ENCODE data around the gene MKKS. TPM values are rescaled to one million over a fixed set of nuclear protein-coding genes. Genes with fewer than 3 reads are reported as not detected.
A peak's percentile ranks its signal among the peaks of the same experiment; 100 is the strongest.
"Not testable (repeated sequence)": the region's sequence is repeated elsewhere in the genome, so short reads cannot be mapped to it uniquely, and the experiment has no call there.

MKKS gene
- polyA plus RNA-seq, 1 donor = 19.7 TPM

DNA sequence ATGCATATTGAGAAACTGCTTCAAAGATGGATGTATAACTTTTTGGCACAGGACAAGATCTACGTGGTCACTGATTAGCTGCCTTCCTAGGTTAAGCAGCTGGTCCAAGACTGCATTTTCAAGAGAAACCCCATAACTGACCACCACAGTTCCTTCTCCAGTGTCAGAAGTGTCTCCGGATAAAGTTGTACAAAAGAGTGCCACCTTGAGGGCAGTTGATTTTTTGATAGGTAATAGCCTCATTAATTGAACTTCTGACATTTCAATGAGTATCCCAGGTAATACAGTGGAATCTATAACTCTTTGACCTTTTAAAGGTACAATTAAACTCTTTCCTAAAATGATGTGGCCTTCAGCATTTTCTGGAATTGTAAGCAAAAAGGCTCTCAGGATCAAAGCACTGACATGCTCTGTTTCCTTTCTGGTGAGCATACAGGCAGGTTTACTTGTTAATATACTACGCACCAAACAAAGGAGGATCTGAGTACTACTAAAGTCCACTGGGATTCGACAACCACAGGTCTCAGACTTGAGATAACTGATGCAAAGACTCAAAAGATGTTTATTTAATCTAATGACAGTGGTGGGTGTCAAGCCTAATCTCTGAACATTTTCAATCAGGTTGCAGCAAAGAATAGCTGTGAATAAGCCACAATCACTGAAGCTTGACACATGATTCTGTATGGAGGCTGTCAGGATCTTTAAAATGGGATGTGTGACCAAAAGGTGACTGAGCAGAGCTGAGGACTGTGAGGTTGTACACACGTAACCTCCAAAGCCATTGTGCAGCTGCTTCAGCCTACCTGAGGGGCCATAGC is 21.2 kb downstream of the MKKS start:
- DNase-seq (ENCODE audit: low read depth) = no peak

DNA sequence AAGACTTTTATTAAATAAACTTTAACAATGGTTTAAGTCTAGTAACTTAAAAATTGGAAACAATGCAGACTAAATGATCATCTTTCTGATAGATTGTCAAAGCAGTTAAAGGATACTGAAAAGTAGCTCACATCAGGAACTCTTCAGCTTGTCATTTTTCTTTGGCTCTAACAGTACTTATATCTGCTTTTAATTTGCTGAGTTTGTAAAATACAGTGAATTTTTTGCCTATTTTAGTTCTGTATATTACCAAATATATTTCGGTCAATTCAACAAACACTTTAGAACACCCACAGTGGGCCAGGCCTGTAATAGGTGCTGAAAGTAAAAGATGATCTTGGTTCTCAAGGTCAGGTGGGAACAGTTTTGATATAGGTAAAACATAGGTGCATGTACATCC is 22.3 kb downstream of the MKKS start:
- DNase-seq (ENCODE audit: low read depth) = no peak

DNA sequence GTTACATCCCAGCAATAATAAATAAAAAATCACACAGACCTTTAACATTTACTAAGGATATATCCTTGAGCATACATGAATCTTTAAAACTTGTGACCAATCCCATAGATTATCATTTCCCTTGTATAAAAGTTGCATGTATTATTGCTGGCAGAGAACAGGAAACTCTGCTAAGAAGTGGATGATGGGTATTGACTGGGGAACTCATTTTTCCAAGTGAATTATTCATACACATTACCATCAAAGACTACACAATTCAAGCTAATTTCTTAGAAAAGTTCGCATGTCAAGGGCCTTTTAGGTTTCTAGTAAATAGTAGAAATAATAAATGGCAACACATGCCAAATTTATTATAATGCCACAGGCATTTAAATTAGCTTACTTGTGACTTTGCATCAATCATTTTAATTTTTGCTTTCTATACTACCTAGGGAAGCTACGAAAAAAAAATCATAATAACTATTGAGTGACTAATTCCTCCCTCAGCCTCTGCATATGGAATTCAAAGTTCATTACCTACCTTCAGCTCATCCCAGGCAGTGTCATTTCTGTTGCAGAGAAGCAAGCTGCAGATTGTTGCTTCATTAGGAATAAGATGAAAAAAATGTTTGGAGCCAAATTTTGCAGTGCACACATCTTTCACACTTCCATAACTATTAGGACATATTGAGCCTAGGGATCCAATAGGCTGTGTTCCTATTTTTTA is 25.8 kb downstream of the MKKS start:
- DNase-seq (ENCODE audit: low read depth) = no peak

GRCh38 chr20:10404959-10405530 is 29.0 kb downstream of the MKKS start:
- DNase-seq (ENCODE audit: low read depth) = no peak

DNA sequence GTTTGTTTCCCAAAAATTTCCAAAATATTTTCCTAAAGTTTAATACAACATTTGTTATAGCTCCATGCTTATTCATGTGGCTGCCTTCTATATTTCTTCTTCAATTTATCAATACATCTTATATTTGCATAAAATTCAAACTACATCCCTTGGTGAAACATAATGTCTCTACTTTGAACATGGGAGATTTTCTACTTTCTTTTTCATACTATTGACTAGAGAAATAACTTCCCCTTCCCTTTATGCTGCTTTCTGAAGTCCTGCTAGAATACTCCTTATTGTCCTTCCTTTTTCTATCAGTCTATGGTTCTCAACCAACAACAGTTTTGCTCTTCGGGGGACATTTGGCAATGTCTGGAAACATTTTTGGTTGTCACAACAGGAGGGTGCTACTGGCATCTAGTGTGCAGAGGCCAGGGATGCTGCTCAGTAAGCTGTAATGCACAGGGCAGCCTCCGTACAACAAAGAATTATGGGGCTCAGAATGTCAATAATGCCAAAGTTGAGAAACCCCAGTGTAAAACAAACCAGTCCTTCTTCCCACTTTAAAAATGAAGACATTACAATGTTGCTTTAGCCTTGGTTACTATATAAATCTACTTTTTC is 29.9 kb downstream of the MKKS start:
- DNase-seq (ENCODE audit: low read depth) = no peak

DNA sequence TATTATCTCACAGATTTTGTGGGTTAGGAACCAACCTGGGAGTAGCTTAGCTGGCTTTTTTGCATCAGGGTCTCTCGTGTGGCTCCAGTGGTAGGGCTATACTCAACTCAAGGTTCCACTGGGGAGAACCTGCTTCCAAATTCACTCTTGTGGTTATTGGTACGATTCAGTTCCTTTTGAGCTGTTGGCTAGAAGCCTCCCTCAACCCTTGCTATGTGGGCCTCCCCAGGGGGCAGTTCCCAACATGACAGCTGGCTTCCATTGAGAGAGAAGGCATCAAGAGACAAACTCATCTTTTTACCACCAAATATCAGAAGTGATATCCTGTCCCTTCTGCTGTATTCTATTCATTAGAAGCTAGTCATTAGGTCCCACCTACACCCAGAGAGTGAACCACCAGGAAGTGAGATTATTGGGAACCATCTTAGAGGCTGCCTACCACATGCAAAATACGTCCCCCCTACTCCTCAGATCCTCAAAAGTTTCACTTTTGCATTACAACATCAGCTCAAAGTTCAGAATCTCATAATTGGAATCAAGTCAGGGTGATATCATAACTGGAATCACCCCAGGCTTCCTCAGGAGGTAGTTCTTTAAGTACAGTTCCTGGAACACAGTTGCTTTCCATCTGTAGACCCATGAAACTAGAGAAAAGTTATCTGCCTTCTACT is 30.9 kb downstream of the MKKS start:
- DNase-seq (ENCODE audit: low read depth) = peak; percentile 20

DNA sequence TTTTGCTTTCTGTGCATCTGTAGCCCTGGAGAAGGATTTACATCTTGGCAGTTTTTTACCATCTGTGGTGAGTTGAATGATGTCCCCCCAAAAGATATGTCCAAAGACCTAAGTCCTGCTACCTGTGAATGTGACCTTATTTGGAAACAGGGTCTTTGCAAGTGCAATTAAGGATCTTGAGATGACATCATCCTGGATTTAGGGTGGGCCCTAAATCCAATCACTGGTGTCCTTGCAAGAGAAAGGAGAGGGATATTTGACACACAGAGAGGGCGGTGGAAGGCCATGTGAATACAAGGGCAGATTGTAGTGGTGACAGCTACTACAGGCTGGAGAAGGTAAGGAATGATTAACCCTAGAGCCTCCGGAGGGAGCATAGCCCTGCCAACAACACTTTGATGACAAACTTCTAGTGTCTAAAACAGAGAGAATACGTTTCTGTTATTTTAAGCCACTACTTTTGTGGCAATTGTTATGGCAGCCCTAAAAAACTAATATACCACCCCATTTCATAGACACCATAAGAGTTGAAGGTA is 35.1 kb downstream of the MKKS start:
- DNase-seq (ENCODE audit: low read depth) = no peak

- not testable (repeated sequence) for DNase-seq (ENCODE audit: low read depth)
Measured at GRCh38 chr20:10394752-10395151, 39.3 kb downstream of the MKKS start.

- no peak for DNase-seq (ENCODE audit: low read depth)
Measured at GRCh38 chr20:10390709-10391108, 43.3 kb downstream of the MKKS start.

DNA sequence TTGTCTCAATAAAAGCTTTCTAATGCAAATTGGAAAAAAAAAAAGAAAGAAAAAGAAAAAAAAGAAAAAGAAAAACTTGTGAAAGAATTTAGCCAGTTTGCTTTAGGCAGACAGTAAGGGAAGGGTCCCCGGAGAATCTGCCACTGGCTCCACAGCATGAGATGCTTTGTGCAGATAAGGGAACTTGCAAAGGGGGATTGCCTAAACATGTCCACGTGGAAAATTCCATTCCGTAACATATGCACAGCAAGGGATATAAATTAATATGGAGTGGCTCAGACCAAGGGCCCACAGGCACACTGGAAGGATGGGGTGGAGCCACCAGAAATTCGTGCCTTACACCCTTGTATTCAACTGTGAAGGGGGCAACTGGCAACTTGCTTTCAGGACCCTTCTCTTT is 45.4 kb downstream of the MKKS start:
- DNase-seq (ENCODE audit: low read depth) = no peak

GRCh38 chr20:10387686-10388085 is 46.3 kb downstream of the MKKS start:
- no peak for DNase-seq (ENCODE audit: low read depth)

DNA sequence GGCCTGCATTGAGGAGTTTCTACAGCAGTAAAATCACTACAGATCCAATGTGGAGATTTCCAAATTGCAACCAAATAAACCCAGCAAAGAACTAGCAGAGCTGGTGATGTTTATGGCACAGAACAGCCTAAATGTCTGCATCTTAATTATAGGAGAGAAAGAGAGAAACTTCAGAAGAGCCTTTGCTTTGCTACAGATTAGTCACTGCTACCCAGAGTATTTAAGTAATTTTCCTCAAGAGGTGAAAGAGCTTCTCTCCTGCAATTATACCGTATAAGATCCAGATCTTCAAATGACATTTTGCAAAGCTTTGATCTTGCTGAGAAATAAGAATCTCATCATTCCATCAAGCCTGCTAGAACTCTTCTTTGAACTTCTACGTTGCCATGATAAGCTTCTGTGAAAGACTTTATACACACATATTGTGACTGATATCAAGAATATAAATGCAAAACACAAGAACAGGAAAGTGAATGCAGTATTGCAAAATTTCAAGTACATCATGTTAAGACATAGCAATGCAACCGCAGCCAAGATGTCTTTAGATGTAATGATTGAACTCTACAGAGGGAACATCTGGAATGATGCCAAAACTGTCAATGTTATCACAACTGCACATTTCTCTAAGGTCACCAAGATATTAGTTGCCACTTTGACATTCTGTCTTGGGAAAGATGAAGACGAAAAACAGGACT is 48.0 kb downstream of the MKKS start:
- no peak for DNase-seq (ENCODE audit: low read depth)

DNA sequence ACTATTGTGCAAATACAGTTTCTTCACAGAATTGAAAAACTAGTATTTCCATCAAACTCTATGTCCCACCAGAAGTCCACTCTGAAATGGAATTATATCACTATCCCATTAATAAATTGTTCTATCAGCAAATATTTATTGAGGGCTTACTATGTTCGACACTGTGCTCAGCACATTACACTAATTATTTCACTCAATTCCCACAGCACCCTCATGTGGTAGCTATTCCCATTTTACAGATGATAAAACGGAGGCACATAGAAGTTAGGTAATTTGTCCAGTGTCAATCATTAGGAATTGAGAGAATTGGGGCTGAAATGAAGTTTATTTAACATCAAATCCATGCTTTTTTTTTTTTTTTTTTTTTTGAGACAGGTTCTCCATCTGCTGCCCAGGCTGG is 52.5 kb downstream of the MKKS start:
- no peak for DNase-seq (ENCODE audit: low read depth)

DNA sequence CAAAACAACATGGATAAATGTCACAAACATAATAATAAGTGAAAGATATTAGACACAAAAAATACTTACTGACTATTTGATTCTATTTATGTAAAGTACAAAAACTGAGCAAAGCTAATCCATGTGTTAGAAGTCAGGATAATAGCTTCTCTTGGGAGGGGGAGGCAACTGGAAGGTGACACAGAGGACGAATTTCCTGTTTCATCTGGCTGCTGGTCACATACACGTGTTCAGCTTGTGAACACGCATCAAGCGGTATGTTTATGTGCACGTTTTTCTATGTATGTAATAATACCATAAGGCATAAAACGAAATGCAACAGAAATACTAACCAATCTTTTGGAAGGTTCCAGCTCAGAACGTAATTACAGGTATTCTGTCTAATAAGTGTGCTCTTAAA is 54.3 kb downstream of the MKKS start:
- no peak for DNase-seq (ENCODE audit: low read depth)

- no peak for DNase-seq (ENCODE audit: low read depth)
Measured at GRCh38 chr20:10376270-10377075, 57.5 kb downstream of the MKKS start.

DNA sequence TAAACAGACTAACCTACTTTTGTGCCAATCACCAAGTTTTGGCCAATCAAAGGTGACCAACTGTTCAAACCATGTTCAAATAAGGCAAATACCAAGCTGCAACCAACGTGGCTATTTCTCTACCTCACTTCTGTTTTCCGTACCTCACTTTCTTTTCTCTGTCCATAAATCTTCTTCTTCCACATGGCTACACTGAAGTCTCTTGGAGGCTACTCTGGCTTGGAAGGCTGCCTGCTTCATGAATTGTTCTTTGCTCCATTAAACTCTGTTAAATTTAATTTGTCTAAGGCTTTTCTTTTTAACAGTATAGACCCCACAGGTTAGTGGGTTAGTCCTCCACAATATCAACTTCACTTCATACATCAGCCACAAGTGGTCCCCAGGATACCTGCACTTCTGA is 58.8 kb downstream of the MKKS start:
- no peak for DNase-seq (ENCODE audit: low read depth)

DNA sequence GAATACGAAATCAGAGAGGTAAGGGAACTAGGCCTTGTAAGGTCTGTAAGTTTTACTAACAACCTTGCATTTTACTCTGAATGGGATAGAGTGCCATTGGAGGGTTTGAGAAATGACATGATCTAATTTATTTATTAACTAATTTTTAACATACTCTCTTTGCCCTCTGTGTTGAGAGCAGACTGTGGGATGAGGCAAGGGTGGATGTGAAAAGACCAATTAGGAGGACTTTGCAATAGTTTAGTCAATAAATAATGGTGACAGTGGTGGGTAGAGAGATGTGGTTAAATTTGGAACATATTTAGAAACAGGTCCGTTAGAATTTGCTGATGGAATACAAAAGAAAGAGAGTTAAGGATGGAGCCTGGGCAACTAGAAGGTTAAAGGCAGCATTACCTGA is 60.0 kb downstream of the MKKS start:
- no peak for DNase-seq (ENCODE audit: low read depth)

GRCh38 chr20:10371467-10371866 is 62.6 kb downstream of the MKKS start:
- no peak for DNase-seq (ENCODE audit: low read depth)

DNA sequence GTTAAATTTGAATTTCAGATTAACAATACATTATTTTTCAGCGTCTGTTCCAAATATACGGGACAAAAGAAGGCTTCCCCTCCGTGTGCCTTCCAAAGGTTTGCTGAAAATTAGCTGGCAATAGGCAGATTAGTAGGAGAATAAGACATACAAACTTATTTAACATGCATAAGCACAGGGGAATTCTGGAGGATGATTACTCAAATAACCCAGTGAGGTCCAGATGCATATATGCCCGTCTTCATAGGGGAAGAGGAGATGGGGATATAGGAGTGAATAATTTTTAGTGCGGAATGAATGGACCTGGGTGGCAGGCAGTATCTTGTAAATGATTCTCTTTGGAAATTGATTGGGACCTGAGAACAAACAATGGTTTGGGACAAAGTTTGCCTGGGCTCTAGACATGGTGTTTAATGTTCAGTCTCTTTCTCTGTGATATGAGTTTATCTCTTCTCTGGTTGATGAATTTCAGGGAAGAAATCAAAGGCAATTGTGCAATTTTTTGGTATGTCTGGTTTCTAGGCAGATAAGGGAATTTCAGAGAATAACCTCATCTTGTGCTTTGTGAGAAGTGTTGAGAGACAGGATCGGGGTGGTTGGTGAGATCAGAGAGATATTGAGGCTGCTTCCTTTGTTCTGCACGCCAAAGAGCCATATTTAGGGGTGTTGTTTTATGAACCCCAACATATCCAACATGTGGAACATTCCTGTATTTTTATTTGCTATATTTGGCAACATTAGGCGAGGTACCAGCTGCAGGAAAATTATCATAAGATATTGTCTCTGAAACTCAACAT is 63.7 kb downstream of the MKKS start:
- no peak for DNase-seq (ENCODE audit: low read depth)

Measured in forelimb muscle (tissue), 1 donor.